Measurements from ENCODE around the gene KRT38. TPM values are rescaled to one million over a fixed set of nuclear protein-coding genes. Genes with fewer than 3 reads are reported as not detected.
"Not testable (repeated sequence)": the region's sequence is repeated elsewhere in the genome, so short reads cannot be mapped to it uniquely, and the experiment has no call there.

Gene KRT38
- total RNA-seq, 4 donors from 2014 or later = not detected

GRCh38 chr17:41403404-41404023 is 37.3 kb downstream of the KRT38 start:
- TF ChIP-seq CTCF (IDR thresholded peaks at IDR 0.05) = no peak
- DNase-seq (ENCODE audit: low spot score) = no peak
- no peak for ATAC-seq (ENCODE audit: low FRiP score)

- DNase-seq (ENCODE audit: low spot score) = no peak
- ATAC-seq (ENCODE audit: low FRiP score) = no peak
- TF ChIP-seq CTCF (IDR thresholded peaks at IDR 0.05) = no peak
Observed at GRCh38 chr17:41402161-41402560, 38.6 kb downstream of the KRT38 start.

- TF ChIP-seq CTCF (IDR thresholded peaks at IDR 0.05) = no peak
- ATAC-seq (ENCODE audit: low FRiP score) = no peak
- no peak for DNase-seq (ENCODE audit: low spot score)
Observed at GRCh38 chr17:41396996-41397660, 43.7 kb downstream of the KRT38 start, which contains the start of gene KRT31. Gene KRT31, minus strand, starts transcription at chr17:41397608. Its CDS starts 69 bp downstream, at chr17:41397539.

GRCh38 chr17:41396340-41396739 is 44.4 kb downstream of the KRT38 start:
- DNase-seq (ENCODE audit: low spot score) = no peak
- TF ChIP-seq CTCF (IDR thresholded peaks at IDR 0.05) = no peak
- ATAC-seq (ENCODE audit: low FRiP score) = no peak

- no peak for TF ChIP-seq CTCF (IDR thresholded peaks at IDR 0.05)
- no peak for ATAC-seq (ENCODE audit: low FRiP score)
- DNase-seq (ENCODE audit: low spot score) = no peak
Observed at GRCh38 chr17:41395611-41396010, 45.2 kb downstream of the KRT38 start.

GRCh38 chr17:41395044-41395443 is 45.7 kb downstream of the KRT38 start:
- not testable (repeated sequence) for ATAC-seq (ENCODE audit: low FRiP score); DNase-seq (ENCODE audit: low spot score)

GRCh38 chr17:41394254-41394996 is 46.4 kb downstream of the KRT38 start:
- DNase-seq (ENCODE audit: low spot score) = no peak
- no peak for TF ChIP-seq CTCF (IDR thresholded peaks at IDR 0.05)
- ATAC-seq (ENCODE audit: low FRiP score) = no peak
